NCI-H345 (cell line): ENCODE results near the gene SUPT3H.

Experiments
- DNase-seq: peaks from one replicate; lab custom pipeline; 2025; lab: John Stamatoyannopoulos, UW

Gene SUPT3H

DNA sequence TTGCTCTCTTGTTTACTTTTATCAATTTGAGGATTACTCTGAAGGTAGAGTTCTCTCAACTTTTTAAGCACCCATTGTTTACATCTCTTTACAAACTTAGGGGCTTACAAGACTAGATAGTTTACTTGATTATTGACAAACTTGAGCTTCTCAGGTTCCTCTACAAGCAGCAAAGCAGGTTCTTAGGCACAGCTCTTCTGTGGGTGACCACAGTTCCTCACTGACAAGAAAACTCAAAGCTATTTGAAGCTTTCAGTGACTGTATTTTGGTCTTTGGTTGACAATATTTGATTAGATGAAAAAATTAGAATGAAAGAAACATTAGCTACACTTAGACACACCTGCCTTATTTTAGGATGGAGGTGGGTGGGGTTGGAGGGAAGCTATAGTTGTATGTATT lies 376.9 kb downstream of the SUPT3H start:
- DNase-seq = no peak

DNA sequence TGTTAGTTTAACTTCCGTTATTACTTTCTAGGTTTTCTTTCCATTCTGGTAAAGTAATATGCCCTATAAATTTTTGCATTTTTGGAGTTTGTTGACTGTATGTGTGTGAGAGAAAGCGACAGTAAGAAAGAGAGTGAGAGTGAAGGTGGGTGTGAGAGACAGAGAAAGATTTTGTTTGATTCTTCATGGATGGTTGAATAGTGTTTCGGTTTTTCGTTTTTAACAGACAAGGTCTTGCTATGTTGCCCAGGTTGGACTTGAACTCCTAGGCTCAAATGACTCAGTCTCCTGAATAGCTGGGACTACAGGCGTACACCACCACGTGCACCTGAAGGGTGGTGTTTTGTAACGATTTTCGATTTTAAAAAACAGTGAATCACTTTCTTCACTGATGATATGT lies 378.7 kb downstream of the SUPT3H start:
- no peak for DNase-seq

DNA sequence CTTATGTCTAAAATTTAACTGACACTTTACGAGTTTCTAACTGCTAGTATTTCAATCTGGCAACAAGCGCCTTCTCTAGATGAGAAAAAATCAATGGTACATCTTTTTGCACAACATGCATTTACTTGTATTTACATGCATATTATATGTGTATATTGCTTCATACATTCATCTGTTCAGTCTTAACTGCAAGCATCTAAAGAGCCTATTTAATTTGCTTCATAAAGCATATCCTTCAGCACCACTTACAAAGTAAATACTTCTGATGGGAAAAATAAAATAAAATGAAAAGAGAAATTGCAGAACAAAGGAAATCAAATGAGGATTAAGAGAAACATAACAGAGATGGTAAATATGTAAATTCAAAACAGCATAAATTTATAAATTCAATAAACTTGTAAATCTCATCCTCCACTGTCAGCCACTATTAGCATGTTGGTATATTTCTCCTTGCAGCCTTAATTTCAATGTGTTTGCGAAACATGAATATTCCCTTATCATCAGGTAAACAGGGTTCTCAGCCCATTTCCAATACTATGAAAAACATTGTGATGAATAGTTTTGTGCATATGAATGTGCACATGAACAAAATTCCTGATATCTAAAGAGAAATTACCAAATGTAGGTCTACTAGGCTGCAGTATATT lies 382.1 kb downstream of the SUPT3H start:
- DNase-seq = no peak

DNA sequence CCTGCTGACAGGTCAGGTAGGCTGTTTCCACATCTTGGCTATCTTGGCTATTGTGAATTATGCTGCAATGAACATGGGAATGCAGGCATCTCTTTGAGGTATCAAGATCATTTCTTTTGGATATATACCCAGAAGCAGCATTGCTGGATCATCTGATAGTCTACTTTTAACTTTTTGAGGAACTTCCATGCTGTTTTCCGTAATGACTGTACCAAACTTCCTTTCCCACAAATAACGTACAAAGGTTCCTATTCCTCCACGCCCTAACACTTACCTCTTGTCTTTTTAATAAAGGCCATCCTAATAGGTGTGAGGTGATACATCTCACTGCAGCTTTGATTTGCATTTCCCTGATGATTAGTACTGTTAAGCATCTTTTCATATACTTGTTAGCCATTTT lies 388.3 kb downstream of the SUPT3H start:
- DNase-seq = no peak

DNA sequence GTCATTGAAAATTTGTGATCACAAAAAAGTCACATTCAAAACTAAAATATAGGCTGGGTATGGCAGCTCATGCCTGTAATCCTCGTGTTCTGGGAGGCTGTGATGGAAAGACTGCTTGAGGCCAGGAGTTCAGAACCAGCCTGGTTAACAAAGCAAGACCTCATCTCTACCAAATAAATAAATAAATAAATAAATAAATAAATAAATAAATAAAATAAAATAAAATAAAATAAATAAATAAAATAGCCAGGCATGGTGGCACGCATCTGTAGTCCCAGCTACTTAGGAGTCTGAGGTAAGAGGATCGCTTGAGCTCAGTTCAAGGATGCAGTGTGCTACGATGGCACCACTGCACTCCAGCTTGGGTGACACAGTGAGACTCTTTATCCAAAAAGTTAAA lies 392.7 kb downstream of the SUPT3H start:
- no peak for DNase-seq

DNA sequence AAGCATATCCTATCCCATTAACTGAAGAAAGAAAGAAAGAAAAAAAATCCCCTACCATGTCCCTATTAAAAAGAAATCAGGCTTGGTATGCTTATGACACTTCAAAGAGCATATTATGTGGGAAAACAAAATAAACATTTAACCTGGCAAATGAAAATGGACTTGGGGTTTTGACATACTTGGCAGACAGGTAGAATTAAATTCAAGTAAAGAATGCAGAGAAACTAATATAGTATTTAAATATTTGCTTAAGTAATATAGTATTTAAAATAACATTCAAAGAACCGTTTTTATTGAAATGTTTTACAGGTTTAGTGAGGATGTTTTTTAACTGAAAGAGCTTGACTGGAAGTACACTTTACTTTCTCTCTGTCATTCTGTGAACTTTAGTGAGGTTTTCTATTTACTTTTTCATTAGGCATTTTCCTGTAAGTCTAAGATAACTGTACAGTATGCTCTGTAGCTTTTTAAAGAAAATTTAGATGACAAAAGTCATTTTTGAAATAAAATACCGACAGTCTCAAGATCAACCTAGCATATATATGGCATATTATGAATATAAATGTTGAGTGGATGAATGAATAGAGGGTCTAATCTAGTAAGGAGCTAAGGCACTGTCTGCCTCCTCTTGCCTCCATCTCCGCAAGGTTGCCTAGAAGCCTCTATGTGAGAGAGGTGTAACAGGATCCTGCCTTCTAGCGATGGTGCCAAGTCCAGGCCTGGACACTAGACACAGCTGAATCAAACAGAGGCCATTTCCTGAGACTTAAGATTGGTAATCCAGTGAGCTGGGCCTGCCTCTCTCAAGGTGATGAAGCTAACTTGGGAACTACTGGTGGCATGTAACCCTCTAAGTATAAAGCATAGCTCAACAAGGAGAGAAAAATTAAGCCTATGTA lies 394.0 kb downstream of the SUPT3H start:
- no peak for DNase-seq

DNA sequence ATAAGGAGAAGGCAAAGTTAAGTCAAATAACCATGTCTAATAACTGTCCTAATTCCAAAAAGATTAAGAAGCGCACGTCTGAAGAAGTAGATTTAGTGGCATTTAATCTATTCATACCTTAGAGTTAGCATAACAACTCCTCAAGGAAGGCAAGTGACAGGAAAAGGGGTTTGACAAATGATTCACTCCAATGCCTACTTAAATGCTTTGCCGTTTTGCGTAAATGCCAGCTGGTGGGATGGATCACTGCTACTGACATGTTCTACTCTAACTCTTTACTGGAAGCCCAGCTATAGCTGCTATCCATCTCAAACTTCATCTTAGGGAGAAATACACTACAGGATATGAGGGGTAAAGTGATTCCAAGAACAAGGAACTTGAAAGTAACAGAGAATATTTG lies 396.9 kb downstream of the SUPT3H start:
- no peak for DNase-seq

DNA sequence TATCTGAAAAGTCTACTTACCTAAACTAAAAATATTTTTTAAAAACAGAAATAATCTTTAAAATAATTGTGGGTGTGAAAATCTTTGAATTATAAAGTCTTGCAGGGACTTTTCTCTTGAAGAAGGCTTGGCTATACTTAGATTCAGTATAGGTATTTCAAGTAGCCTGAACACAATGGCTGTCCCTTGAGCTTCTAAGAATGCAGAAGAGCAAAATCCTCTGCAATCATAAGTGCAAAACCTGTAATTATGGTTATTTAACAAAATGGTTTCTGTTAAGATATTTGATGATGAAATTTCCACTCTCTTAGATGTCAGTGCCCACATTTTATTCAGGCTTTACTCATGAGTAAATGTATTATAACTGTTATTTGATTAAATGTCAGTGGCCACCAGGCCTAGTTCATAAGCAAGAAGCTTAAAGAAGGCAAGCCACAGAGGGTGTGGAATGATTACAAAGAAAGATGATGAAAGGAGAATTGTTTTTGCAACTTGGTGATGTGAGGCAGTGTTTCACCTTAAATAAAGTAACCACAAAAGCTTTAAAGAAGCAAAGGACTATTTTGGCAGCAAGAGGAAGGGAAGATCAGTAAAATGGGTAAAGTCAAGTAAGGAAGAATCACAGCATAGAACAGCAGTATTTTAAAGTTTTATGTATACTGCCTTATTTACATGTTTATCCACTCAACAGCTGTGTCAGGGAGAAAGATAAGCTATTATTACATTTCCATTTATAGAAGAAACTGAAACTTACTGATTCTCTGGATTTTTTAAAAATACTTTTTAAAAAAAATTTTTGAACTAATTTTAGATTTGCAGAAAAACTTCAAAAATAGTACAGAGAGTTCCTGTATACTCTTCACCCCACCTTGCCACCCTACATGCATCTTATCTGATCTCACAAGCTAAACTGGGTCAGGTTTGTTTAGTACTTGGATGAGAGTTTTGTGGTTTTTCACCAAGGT lies 400.8 kb downstream of the SUPT3H start:
- DNase-seq = no peak

DNA sequence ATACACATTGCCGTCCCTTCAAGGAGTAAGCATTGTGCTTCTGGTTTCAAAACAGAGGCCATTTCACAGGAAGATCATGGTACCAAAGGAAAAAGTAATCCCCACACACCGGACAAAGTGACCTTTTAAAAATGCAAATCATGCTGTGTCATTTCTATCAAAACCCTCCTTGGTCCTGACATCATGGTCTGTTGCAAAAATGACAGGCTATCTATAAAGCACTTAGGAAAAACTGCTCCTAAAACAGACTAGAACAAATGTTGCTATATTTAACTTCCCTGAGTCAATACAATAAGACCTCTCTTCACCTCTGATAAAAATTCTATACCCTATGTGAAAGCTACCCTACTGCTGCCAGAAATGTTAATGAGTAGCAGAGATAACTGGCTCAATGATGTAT lies 403.2 kb downstream of the SUPT3H start:
- no peak for DNase-seq

DNA sequence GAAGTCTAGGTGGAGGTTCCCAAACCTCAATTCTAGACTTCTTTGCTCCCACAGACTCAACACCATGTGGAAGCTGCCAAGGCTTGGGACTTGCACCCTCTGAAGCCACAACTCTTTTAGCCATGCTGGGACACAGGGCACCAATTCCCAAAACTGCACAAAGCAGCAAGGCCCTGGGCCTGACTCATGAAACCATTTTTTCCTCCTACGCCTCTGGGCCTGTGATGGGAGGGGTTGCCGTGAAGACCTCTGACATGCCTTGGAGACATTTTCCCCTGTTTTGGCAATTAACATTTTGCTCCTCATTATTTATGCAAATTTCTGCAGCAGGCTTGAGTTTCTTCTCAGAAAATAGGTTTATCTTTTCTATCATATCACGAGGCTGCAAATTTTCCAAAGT lies 405.0 kb downstream of the SUPT3H start:
- no peak for DNase-seq

DNA sequence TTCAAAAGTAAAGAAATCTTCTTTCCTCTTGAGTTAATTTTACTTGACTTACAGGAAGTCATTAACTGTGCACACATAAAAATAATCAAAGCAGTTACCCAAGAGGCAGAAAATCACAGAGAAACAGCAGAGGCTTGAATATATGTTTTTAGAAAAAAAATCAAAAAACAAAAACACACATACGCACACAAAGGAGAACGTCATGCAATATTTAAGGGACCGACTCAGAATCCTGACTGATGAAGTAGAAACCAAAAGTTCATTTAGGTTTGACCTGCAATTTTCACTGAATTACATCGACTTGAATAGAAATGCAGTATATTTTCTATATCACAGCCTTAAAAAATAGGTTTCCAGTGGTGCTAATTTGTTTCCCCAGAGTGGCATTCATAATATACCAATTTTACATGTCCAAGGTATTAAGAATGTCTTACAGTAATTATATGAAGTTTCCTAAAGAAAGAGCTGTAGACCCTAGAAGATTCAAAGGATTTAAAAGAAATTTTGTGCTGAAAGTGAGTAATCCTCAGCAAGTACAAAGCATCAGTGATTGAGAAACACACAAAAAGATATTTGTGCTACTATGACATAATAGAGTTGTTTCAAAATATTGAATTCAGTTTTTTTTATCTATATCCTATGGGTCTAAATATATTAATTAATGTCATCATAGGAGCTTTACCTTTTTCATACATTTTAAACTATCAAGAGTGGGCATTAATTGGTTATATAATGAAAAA lies 408.1 kb downstream of the SUPT3H start:
- DNase-seq = no peak

DNA sequence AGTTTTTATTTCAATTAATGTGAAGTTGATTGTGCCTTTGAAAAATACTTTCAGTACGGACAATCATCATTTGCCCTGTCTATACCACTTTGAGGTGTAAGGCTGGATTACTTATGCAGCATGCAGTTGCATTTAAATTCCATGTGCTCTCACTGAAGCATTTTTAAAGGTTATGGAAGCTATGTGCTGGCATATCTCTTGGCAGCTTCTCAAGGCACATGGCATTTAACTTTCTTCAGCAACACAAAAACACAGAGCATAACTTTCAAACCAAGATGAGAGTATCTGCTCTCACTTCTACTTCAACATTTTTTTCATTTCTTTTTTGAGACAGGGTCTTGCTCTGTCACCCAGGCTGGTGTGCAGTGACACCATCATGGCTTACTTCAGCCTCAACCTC lies 410.3 kb downstream of the SUPT3H start:
- no peak for DNase-seq

DNA sequence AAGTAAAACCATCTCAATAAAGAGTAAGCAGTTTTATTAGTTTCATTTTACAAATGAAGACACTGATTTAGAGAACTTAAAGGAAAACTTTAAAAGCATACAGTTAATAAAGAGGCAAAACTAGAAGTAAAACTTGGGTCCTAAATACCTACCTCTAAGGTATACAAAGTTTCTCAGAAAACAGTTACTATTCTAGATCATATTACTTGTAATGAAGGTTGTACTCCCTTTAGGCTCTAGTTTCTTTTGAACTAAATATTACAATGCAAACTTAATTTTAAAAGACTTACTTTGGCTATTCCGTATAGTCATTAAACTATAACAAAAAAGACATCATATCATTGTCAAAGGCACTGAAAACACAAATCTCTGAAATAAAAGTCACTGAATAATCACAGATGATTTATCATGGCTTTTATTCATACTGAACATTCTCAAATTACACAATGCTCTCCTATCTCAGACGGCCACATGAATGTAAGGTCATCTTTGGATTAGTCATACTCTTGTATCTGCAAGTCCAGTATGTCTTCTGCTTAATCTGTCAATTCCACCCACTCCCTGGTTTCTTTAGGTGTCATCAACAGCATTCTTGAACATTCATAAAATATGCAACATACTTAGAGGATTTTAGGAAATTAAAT lies 411.2 kb downstream of the SUPT3H start:
- DNase-seq = no peak

DNA sequence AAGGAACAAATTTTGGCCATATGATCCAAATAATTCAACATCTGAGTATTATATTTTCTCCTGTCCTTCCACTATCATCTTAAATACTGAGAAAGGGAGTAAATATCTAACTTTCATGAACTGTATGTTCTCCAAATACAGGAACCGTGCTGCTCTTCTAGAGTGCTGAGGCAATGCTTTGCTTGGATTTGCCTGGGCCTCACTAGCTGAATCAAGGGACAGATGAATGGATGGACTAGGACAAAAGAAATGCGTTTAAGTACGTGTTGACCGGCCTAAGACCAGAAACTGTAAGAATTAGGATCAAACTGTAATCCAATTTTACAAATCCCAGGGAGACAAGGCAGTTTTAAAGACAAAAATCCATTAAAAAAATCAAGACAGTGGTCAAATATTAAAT lies 412.0 kb downstream of the SUPT3H start:
- no peak for DNase-seq

DNA sequence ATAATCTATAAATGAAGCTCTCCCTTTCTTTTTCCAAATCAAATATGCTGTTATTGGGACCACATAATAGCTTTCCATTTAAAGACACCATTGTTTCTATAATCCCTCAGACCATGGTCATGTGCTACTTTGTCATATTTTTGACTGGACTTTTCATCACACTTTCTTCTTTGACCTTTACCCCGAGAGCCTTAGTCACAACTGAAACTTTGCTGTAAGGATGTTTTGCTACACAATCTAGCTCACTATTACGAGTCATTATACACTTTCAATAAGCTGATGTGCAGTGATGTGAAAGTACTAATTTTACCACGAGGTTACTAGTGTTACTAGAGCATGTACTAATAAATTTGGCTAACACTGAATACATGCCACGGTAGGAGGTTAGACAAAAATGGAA lies 416.8 kb downstream of the SUPT3H start:
- DNase-seq = no peak

DNA sequence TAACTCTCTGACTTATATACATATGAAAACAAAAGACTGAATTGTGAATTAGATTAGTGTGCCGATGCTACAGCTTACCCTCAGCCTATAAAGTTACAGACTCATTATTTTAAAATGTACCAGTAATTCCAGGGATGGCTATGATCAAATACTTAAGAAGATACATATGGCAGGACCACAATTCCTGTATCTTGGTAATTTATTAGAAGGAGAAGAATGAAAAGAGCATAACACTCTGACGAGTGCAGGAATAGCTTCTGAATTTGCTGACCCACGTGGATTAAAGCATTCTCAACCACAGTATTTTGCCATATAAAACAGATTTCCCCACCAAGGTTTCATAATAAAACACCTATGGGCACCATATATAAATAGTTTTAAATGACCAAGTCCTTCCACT lies 418.1 kb downstream of the SUPT3H start:
- DNase-seq = no peak

DNA sequence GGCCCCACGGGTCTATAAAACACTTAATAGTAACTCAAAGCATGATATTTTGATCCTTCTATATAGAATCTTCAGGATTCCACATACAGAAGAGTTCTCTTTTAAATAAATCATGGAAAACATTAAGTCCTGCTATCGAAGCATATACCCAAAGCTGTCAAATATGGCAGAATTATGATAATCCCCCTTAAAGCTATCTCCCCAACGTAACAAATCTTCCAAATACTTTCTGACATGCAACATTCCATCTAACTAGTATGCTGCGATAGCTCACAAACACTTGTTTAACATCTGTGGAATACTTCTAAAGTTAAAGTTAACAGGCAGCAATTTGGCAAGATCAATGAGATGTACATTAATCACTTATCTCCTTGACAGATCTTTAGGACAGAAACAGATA lies 420.6 kb downstream of the SUPT3H start:
- no peak for DNase-seq

DNA sequence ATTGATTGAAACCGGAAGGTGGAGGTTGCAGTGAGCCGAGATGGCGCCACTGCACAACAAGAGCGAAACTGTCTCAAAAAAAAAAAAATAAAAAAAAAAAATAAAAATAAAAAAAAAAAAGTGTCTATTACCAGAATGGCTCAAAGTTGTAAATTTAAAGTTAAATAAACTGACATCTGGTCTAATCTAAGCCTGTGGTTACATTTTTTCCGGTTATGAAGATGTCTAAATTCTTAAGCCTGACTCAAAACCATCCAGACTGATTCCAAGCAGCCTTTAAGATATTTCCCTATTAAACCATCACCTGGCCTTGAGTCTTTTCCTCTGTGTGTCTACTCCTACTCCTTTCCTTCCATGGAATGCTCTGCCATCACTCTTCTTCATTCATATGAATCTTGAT lies 421.3 kb downstream of the SUPT3H start:
- DNase-seq = no peak

DNA sequence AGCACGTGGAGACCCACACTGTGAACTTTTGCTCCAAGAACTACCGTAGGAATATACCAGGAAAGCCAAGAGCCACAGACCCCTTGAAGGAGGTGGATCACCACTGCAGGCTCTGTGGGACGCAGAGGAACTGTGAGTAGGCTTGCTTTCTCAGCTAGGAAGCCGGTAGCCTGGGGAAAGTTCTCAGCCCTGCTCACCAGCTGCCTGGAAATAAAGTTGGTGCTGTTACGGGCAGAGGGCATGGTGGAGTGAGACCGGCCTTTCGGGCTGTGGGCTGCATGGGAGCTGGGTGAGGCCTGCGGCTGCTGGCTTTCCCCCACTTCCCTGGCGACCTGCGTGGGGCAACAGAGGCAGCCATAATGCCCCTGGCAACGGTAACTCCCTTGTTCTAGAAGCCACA lies 422.6 kb downstream of the SUPT3H start:
- no peak for DNase-seq

DNA sequence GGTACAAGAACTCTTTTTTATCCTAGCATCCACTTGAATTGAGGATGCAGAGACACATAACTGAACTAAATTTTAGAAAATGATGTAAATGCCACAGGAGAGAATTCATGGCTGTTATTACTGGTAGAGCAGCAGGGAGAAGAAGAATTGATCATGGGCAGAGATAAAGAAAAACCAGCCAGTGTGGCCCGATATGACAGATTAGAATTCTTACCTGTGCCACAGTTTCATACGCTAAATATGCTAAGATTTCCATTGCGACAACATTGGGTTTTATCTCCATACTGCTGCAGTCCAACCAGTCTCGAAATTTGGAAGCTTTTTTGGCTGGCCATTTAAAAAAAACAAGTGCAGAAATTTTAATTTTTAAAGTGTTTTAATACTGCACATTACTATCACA lies 423.5 kb downstream of the SUPT3H start:
- no peak for DNase-seq

DNA sequence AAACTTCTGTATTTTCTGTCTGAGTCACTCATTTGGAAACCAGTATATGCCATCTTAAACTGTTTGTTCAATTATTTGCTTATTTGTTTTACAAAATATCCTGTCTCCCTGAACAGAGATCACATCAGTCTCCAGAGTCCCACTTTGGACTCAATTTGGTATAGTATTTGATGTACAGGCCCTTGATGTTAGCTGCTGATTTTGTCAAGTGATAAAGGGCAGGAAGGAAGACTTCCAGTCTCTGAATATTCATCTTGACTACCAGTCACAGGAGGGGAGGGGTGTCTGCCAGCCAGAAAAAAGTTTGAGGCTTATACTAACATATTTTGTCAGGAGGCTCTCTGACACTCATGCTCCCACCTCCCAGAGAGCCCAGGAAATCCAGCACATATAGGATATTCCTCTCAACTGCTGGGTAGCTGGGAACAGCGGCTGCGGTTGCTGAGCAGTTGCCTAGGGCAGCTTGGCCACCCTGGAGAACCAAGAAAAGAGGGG lies 426.4 kb downstream of the SUPT3H start:
- DNase-seq = no peak
